ENCODE data around the gene GPR148. TPM values are rescaled to one million over a fixed set of nuclear protein-coding genes. Genes with fewer than 3 reads are reported as not detected.
A peak's percentile ranks its signal among the peaks of the same experiment; 100 is the strongest.

Gene GPR148
- total and polyA plus RNA-seq, 2 of the 4 experiments (the other 2 are of a cell fraction) = not detected

DNA sequence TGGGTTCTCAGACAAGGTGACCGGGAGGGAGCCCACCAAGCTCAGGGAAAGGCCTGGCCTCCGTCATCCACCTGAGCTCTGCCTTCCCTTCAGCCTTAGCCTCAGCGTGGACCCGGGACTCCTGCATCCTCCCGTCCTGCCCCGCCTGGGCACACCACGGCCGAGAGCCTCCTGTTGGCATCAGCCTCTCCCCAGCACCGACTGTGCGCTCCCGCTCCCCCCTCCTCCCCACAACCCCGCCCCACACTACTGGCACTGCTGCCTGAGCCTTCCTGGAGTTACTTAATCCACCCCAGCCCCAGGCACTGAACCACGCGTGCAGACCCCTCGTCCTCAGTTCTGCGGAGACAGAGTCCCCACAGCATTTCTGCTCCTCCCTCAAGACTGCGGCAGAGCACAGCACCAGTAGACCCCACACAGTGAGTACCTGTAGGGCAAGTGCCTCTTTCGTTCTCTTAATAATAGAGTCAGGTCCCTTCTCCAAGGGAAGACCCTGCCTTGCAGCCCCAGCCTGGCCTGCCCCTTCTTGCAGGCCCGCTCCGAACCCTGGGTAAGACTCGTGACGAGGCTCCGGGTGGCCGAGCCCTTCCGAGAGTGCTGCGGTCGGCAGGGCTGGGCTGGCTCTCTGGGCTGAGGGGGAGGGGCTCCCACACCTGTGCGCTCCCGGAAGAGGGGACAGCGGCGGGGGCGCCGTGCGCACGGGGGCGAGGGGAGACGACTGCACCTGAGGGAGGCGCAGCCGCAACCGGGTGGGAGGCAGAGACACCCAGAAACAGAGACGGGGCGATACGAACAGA lies 26.6 kb downstream of the GPR148 start, which contains the start of gene AMER3:
Gene AMER3 (plus strand): TSS at position 285 of the 797 bp plus-strand sequence. CDS start 6,533 bp downstream, outside the sequence.
- no peak within 1 kb of the TSS for H3K23ac ChIP-seq (ENCODE audit: low read depth, low read length)
- H3K9me1 ChIP-seq (ENCODE audit: insufficient read depth, low read length) = no peaks in the 10 kb centered on the region
- in situ Hi-C loops (cut with MboI; ENCODE audit: low sequenced_read_pairs) (no loop called here), intact Hi-C loops (cut with micrococcal nuclease) (no loop called here), dilution Hi-C loops (cut with HindIII; ENCODE audit: low sequenced_read_pairs, unreplicated experiment) (no loop called here)
- H2BK5ac ChIP-seq (ENCODE audit: low read depth, low read length, poor library complexity, severe bottlenecking) = no peak within 1 kb of the TSS
- DNase-seq (no peak), ATAC-seq (ENCODE audit: low read depth) (no peak)
- H3K18ac ChIP-seq (ENCODE audit: low read depth, low read length) = no peak within 1 kb of the TSS
- no peaks in the 10 kb centered on the region for H4K20me1 ChIP-seq (ENCODE audit: insufficient read depth, low read length)
- H3K9me3 ChIP-seq (ENCODE audit: control insufficient read depth, insufficient read depth, low read length) = no peaks in the 10 kb centered on the region
- no peak within 1 kb of the TSS for H3K27ac ChIP-seq (ENCODE audit: insufficient read depth, low read length)
- no peak within 1 kb of the TSS for H4K8ac ChIP-seq (ENCODE audit: low read depth in 2 of 2, low read length in 2 of 2)
- H3K14ac ChIP-seq (replicated peaks; ENCODE audit: low read depth, low read length) = no peak within 1 kb of the TSS
- no peak within 1 kb of the TSS for H2BK20ac ChIP-seq (ENCODE audit: low read depth, low read length)
- no peak within 1 kb of the TSS for H3K4ac ChIP-seq (ENCODE audit: low read depth, low read length)
- no peak within 1 kb of the TSS for H3K9ac ChIP-seq (ENCODE audit: low read depth, low read length)
- TF ChIP-seq ELK1 (IDR thresholded peaks at IDR 0.05; ENCODE audit: borderline replicate concordance, low read depth, low read length) (no peak), CHD1 (IDR thresholded peaks at IDR 0.05; ENCODE audit: low read depth, low read length) (no peak), MAZ (IDR thresholded peaks at IDR 0.05; ENCODE audit: borderline replicate concordance, low read depth, low read length) (no peak), MAFK (IDR thresholded peaks at IDR 0.05; ENCODE audit: low read depth, low read length) (no peak), RFX5 (IDR thresholded peaks at IDR 0.05; ENCODE audit: low read depth, low read length) (no peak), RCOR1 (IDR thresholded peaks at IDR 0.05; ENCODE audit: insufficient replicate concordance, low read length) (no peak), RAD21 (IDR thresholded peaks at IDR 0.05; ENCODE audit: low read length) (no peak), POLR2A (IDR thresholded peaks at IDR 0.05; ENCODE audit: low read depth, low read length) (no peak), NFE2L2 (IDR thresholded peaks at IDR 0.05; ENCODE audit: low read depth, low read length) (no peak), SMC3 (IDR thresholded peaks at IDR 0.05; ENCODE audit: low read depth, low read length) (no peak), FOS (IDR thresholded peaks at IDR 0.05; ENCODE audit: low read depth, low read length) (no peak), MXI1 (IDR thresholded peaks at IDR 0.05; ENCODE audit: borderline replicate concordance, low read depth, low read length) (no peak), CEBPB (IDR thresholded peaks at IDR 0.05; ENCODE audit: low read depth, low read length) (no peak), CTCF (conservative IDR thresholded peaks at IDR 0.05; ENCODE audit: low read depth, low read length) (no peak), BHLHE40 (IDR thresholded peaks at IDR 0.05; ENCODE audit: low read depth, low read length) (no peak)
- TF ChIP-seq, protein P1, sequence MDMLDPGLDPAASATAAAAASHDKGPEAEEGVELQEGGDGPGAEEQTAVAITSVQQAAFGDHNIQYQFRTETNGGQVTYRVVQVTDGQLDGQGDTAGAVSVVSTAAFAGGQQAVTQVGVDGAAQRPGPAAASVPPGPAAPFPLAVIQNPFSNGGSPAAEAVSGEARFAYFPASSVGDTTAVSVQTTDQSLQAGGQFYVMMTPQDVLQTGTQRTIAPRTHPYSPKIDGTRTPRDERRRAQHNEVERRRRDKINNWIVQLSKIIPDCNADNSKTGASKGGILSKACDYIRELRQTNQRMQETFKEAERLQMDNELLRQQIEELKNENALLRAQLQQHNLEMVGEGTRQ (IDR thresholded peaks at IDR 0.05; ENCODE audit: low read depth, low read length) = no peak
- no peak within 1 kb of the TSS for H2BK15ac ChIP-seq (ENCODE audit: low read depth, low read length)
- H3K27me3 ChIP-seq (ENCODE audit: control insufficient read depth, insufficient read depth, low read length) = peaks cover 8% of the 10 kb centered on the region
- H3K56ac ChIP-seq (ENCODE audit: extremely low read depth, insufficient read depth, low read length) = no peak within 1 kb of the TSS
- no peak within 1 kb of the TSS for H4K5ac ChIP-seq (ENCODE audit: low read depth, low read length)
- H2AFZ ChIP-seq (replicated peaks; ENCODE audit: low read length, poor library complexity) = no peak within 1 kb of the TSS
- H3K79me1 ChIP-seq (ENCODE audit: low read depth in 1 of 2, low read length in 2 of 2) = no peaks in the 10 kb centered on the region
- no peak within 1 kb of the TSS for H4K91ac ChIP-seq (ENCODE audit: insufficient read depth, low read depth, low read length)
- BruUV-seq (replicated peaks) = no TSS peak
- POLR2A ChIA-PET (ENCODE audit: unreplicated experiment) = no interaction called here
- H2AK9ac ChIP-seq (replicated peaks; ENCODE audit: low read depth, low read length, poor library complexity) = peak within 1 kb of the TSS; percentile 55
- peaks cover 2% of the 10 kb centered on the region; the same call in 1 of the 2 replicates for H3K4me1 ChIP-seq (ENCODE audit: control insufficient read depth, insufficient read depth, low read length)
- H3K4me3 ChIP-seq (ENCODE audit: insufficient read depth, low read depth, low read length) = no peak within 1 kb of the TSS
- H3K4me2 ChIP-seq (ENCODE audit: low read depth, low read length) = no peak within 1 kb of the TSS
- H2AK5ac ChIP-seq (ENCODE audit: low read depth, low read length) = no peak within 1 kb of the TSS
- CTCF ChIA-PET = no interaction called here
- 4% methylated on average over 19 of the region's 43 CpGs; no CpG with 5 or more reads in 1 of the 2 experiments for WGBS, 2 experiments (ENCODE audit: extremely low coverage in 2 of 2, insufficient read length in 1 of 2)
- no peak within 1 kb of the TSS for H2BK120ac ChIP-seq (ENCODE audit: low read depth, low read length)
- no peaks in the 10 kb centered on the region for H3K36me3 ChIP-seq (ENCODE audit: control insufficient read depth, insufficient read depth, low read length)

Measured in IMR-90 (cell line).